MG63 (cell line): ENCODE data around the gene IFNG-AS1. TPM values are rescaled to one million over a fixed set of nuclear protein-coding genes. Genes with fewer than 3 reads are reported as not detected.

Experiments used
- DNase-seq: peaks from one replicate; pipeline ENCODE4 v3.0.0-alpha.2; 2020
- H3K27me3 ChIP-seq: fragments of 250-450 bp; sonication (Bioruptor Pico); 2 replicates; pipeline ENCODE4 v1.5.1; 2020; ENCODE audit warnings: mild to moderate bottlenecking, moderate library complexity
- H3K36me3 ChIP-seq: fragments of 250-450 bp; sonication (Bioruptor Pico); 2 replicates; pipeline ENCODE4 v1.5.1; 2020; ENCODE audit warnings: mild to moderate bottlenecking, moderate library complexity
- H3K4me3 ChIP-seq: fragments of 250-450 bp; sonication (Bioruptor Pico); 2 replicates; pipeline ENCODE4 v1.5.1; 2020; ENCODE audit warnings: mild to moderate bottlenecking, moderate library complexity
- H3K9me3 ChIP-seq: fragments of 250-450 bp; sonication (Bioruptor Pico); 2 replicates; pipeline ENCODE4 v1.5.1; 2020; ENCODE audit warnings: mild to moderate bottlenecking, moderate library complexity
- total RNA-seq: library from RNA; depleted of rRNA; stranded (reverse); fragments of >200 nt; shearing (Covaris generic); gene quantifications from 2 replicates; pipeline ENCODE4 v1.2.3, GENCODE V29; 2014; ENCODE audit warnings: low replicate concordance; rRNA removed

Gene IFNG-AS1
- total RNA-seq, 1 experiment from 2014 or later, result not detected

DNA sequence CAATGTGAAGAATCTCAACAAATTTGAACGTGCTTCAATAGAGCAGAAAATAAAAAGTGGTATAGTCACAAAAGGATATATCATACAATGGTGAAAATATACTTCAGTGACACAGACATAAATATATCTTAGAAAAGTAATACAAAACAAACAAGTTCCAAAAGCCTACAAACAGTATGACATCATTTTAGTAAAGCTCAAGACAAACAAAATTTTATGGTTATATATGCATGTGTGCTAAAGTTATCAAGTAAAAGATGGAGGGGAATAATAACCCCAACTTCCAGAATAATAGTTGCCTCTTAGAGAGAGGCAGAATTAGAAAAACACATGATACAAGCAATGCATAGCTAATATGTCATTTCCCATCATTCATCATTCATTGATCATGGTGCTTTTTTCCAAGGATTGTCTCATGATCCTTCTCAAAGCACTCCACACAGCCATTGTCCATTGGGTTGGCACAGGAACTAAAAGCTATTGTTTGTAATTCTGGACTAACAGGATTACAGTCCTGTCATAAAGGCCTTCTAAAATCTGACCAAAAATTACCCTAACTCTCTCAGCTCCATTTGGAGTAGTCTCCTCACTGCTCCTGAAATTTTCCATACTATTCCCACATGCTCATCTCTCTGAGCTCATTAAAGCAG is 59.5 kb downstream of the IFNG-AS1 start:
- no peaks in the 10 kb centered on the region for H3K36me3 ChIP-seq
- no peak for DNase-seq
- H3K27me3 ChIP-seq, result peaks cover 3% of the 10 kb centered on the region; the same call in 1 of the 2 replicates
- no peak overlapping the region for H3K4me3 ChIP-seq
- H3K9me3 ChIP-seq, result no peaks in the 10 kb centered on the region

DNA sequence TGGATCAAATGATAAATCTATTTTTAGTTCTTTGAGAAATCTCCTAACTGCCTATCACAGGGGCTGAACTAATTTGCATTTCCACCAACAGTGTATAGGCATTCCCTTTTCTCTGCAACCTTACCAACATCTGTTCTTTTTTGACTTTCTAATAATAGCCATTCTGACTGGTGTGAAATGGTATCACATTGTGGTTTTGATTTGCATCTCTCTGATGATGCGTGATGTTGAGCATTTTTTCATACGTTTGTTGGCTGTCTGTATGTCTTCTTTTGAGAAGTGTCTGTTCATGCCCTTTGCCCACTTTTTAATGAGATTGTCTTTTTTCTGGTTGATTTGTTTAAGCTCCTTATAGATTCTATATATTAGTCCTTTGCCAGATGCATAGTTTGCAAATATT is 67.1 kb downstream of the IFNG-AS1 start:
- no peaks in the 10 kb centered on the region for H3K36me3 ChIP-seq

DNA sequence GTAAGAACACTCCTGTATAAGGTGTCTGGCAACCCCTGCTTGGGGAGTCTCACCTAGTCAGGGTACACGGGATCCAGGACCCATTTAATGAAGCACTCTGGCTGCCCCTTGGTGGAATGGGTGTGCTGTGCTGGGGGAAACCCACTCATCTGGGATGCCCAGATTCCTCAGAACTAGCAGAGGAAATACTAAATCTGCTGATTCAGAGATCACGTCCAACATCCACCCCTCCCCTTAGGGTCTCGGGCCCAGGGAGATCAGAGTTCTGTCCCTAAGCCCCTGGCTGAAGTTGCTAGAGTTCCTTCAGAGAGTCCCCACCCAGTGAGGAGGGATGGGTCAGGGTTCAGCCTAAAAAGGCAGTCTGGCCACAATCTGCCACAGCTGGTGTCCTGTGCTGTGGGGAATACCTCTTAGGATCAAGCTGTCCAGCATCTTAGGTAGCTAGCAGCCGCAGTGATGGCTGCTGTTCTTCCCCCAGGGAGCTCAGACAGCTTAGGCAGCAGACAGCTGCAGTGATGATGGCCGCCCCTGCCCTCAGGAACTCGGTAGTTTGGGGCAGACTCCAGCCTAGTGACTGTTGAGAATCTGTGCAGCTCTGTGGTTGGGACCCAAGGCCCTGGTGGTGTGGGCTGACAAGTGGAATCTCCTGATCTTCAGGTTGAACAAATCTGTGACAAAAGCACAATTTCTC is 74.8 kb downstream of the IFNG-AS1 start:
- Histone ChIP-seq H3K36me3 (no peaks in the 10 kb centered on the region), H3K27me3 (peaks cover 6% of the 10 kb centered on the region), H3K9me3 (peaks cover 10% of the 10 kb centered on the region), H3K4me3 (no peak overlapping the region)
- no peak for DNase-seq

More for the DNA sequence above, 67.1 kb downstream of the IFNG-AS1 start:
- no peaks in the 10 kb centered on the region; the same call in 1 of the 2 replicates for H3K27me3 ChIP-seq
- H3K4me3 ChIP-seq, result no peak overlapping the region
- no peak for DNase-seq
- peaks cover 2% of the 10 kb centered on the region for H3K9me3 ChIP-seq

DNA sequence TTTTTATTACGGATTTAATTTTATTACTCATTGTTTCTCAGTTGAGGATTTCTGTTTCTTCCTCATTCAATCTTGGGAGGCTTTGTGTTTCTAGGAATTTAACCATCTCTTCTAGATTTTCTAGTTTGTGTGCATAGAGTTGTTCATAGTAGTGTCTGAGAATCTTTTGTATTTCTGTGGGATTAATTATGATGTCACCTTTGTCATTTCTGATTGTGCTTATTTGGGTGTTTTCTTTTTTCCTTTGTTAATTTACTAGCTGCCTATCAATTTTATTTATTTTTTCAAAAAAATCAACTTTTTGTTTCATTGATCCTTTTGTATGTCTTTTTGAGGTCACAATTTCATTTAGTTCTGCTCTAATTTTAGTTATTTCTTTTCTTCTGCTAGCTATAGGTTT is 75.9 kb downstream of the IFNG-AS1 start:
- Histone ChIP-seq H3K36me3 (no peaks in the 10 kb centered on the region), H3K9me3 (peaks cover 8% of the 10 kb centered on the region), H3K4me3 (no peak overlapping the region), H3K27me3 (peaks cover 6% of the 10 kb centered on the region)
- DNase-seq, result no peak

DNA sequence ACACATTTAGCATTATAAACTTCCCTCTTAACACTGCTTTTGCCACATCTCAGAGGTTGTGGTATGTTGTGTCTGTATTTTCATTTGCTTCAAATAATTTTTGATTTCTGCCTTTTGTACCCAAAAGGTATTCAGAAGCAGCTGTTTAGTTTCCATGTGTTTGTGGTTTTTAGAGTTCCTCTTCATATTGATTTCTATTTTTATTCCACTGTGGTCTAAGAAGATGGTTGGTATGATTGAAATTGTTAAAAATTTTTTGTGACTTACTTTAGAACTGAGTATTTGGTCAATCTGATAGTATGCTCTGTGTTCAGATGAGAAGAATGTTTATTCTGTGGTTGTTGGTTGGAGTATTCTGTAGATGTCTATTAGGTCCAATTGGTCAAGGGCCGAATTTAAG is 76.4 kb downstream of the IFNG-AS1 start:
- Histone ChIP-seq H3K36me3 (no peaks in the 10 kb centered on the region), H3K4me3 (no peak overlapping the region), H3K9me3 (peaks cover 8% of the 10 kb centered on the region), H3K27me3 (peaks cover 6% of the 10 kb centered on the region)
- DNase-seq, result no peak

DNA sequence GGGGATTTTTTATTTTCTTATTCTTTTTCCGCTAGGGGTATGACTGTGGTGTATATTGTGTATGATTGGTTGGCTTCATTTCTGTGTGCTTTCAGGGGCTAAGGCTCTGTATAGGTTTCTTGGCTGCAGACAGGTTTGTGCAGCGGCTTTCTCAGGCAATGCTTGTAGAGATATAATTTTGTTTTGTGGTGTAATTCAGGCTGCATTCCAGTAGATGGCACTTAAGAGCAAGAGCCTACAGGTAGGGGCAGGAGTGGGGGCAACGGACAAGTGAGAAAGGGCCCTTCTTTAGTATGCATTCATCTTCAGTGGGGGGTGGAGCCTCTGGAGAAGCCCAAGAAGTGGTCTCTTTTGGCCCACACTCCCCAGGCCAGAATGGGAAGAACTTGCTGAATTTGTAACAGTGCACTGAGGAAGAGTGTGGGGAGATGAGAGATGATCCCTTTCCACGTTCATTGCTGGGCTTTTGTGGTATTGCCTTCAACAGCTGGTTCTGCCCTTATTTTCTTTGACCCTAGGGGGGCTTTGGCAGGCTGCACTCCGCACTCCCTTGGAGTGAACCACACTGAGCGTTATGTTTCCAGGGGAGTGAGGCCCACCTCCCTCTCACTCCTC is 78.6 kb downstream of the IFNG-AS1 start:
- no peak overlapping the region for H3K4me3 ChIP-seq
- H3K9me3 ChIP-seq, result peaks cover 8% of the 10 kb centered on the region
- peaks cover 6% of the 10 kb centered on the region; the same call in 1 of the 2 replicates for H3K27me3 ChIP-seq
- DNase-seq, result no peak
- H3K36me3 ChIP-seq, result no peaks in the 10 kb centered on the region

DNA sequence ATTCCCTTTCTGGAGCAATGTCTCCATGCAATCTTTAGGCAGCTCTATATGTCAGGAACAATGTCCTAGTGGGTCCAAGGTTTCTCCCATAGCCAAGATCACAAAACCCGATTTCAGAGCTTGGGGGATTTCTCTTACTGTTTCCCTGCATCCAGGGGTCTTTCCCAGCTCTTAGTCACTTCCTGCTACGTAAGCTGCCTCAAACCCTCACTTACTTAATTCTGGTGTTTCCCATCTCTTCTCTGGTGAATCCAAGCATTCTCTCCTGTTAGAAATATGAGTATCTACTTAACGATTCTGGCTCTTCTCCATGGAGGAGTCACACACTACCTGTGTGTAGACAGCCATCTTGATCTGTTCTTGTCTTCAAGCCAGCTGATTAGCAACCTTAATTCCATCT is 80.0 kb downstream of the IFNG-AS1 start:
- peaks cover 8% of the 10 kb centered on the region for H3K9me3 ChIP-seq
- no peak for DNase-seq
- no peaks in the 10 kb centered on the region for H3K36me3 ChIP-seq
- H3K27me3 ChIP-seq, result peaks cover 6% of the 10 kb centered on the region; the same call in 1 of the 2 replicates
- no peak overlapping the region for H3K4me3 ChIP-seq

Other genes starting within 250 kb of the IFNG-AS1 start
- gene IFNG, start 170.3 kb downstream of the IFNG-AS1 start, total RNA-seq, result not detected in 2 replicates
- gene IL26, start 236.4 kb downstream of the IFNG-AS1 start, total RNA-seq, result 0.64 and 1.6 TPM in 2 replicates